NT2/D1 (cell line): ENCODE measurements around the gene FAM222B.

Source experiments
- YY1 ChIP-seq: IDR thresholded peaks from 2 replicates; pipeline ENCODE4 v1.6.1; 2011; ENCODE audit not compliant: insufficient read length, insufficient read depth
- ZNF274 ChIP-seq: IDR thresholded peaks from 2 replicates; pipeline ENCODE4 v1.6.1; 2011; ENCODE audit warnings: mild to moderate bottlenecking, low read depth, low read length

GRCh38 chr17:28862561-28862960 lies 20.0 kb upstream of the FAM222B start:
- TF ChIP-seq ZNF274 (no peak), YY1 (no peak)
